ENCODE results near the gene SRSF3. TPM values are rescaled to one million over a fixed set of nuclear protein-coding genes. Genes with fewer than 3 reads are reported as not detected.
"Not testable (repeated sequence)": the region's sequence is repeated elsewhere in the genome, so short reads cannot be mapped to it uniquely, and the experiment has no call there.

SRSF3 gene
- total RNA-seq, 2 donors from 2014 or later: 252 to 372 TPM

GRCh38 chr6:36597775-36598174 is 3.6 kb downstream of the SRSF3 start:
- no peak for DNase-seq
- H3K9ac ChIP-seq (ENCODE audit: low read depth in 2 of 2, low read length in 2 of 2): peak overlapping the region in 1 of 2 donors; percentile 34
- H3K4me3 ChIP-seq: peak overlapping the region; percentile 49
- H3K36me3 ChIP-seq: peaks cover 17% of the 10 kb centered on the region
- intact Hi-C loops (cut with DNase I): no loop called here
- H3K4me1 ChIP-seq: peaks cover 8% of the 10 kb centered on the region
- TF ChIP-seq CTCF (IDR thresholded peaks at IDR 0.05): no peak
- no peaks in the 10 kb centered on the region for H3K9me3 ChIP-seq
- H3K27ac ChIP-seq: no peak overlapping the region
- no peaks in the 10 kb centered on the region for H3K27me3 ChIP-seq

GRCh38 chr6:36598326-36598725 is 4.2 kb downstream of the SRSF3 start:
- DNase-seq: no peak
- peak overlapping the region in 1 of 2 donors; percentile 40 for H3K9ac ChIP-seq (ENCODE audit: low read depth in 2 of 2, low read length in 2 of 2)
- H3K4me1 ChIP-seq: peaks cover 8% of the 10 kb centered on the region
- no peak overlapping the region for H3K27ac ChIP-seq
- TF ChIP-seq CTCF (IDR thresholded peaks at IDR 0.05): no peak
- peaks cover 17% of the 10 kb centered on the region for H3K36me3 ChIP-seq
- H3K9me3 ChIP-seq: no peaks in the 10 kb centered on the region
- H3K27me3 ChIP-seq: no peaks in the 10 kb centered on the region
- H3K4me3 ChIP-seq: peak overlapping the region; percentile 49
- intact Hi-C loops (cut with DNase I): no loop called here

GRCh38 chr6:36598739-36599318 is 4.7 kb downstream of the SRSF3 start:
- Histone ChIP-seq H3K4me1 (peaks cover 8% of the 10 kb centered on the region), H3K9me3 (no peaks in the 10 kb centered on the region), H3K4me3 (peak overlapping the region; percentile 49), H3K9ac (ENCODE audit: low read depth in 2 of 2, low read length in 2 of 2) (peak overlapping the region in 1 of 2 donors; percentile 40), H3K27ac (no peak overlapping the region), H3K27me3 (no peaks in the 10 kb centered on the region), H3K36me3 (peaks cover 17% of the 10 kb centered on the region)
- no peak for DNase-seq
- intact Hi-C loops (cut with DNase I): no loop called here
- no peak for TF ChIP-seq CTCF (IDR thresholded peaks at IDR 0.05)

- DNase-seq: no peak
- Histone ChIP-seq H3K9ac (ENCODE audit: low read depth in 2 of 2, low read length in 2 of 2) (peak overlapping the region in 1 of 2 donors; percentile 28), H3K27ac (no peak overlapping the region), H3K27me3 (no peaks in the 10 kb centered on the region), H3K4me1 (peaks cover 8% of the 10 kb centered on the region), H3K4me3 (no peak overlapping the region), H3K36me3 (peaks cover 17% of the 10 kb centered on the region), H3K9me3 (no peaks in the 10 kb centered on the region)
- no peak for TF ChIP-seq CTCF (IDR thresholded peaks at IDR 0.05)
- intact Hi-C loops (cut with DNase I): no loop called here
These were observed 5.6 kb downstream of the SRSF3 start for GRCh38 chr6:36599791-36600209.

- DNase-seq: no peak
- TF ChIP-seq CTCF (IDR thresholded peaks at IDR 0.05): no peak
- Histone ChIP-seq H3K27ac (no peak overlapping the region), H3K9ac (ENCODE audit: low read depth in 2 of 2, low read length in 2 of 2) (peak overlapping the region in 1 of 2 donors; percentile 26), H3K36me3 (peaks cover 17% of the 10 kb centered on the region), H3K27me3 (no peaks in the 10 kb centered on the region), H3K9me3 (no peaks in the 10 kb centered on the region), H3K4me1 (peaks cover 8% of the 10 kb centered on the region), H3K4me3 (no peak overlapping the region)
- intact Hi-C loops (cut with DNase I): no loop called here
These were observed 6.5 kb downstream of the SRSF3 start for GRCh38 chr6:36600564-36601146.

GRCh38 chr6:36601818-36602217 is 7.7 kb downstream of the SRSF3 start:
- H3K9ac ChIP-seq (ENCODE audit: low read depth in 2 of 2, low read length in 2 of 2); H3K9me3 ChIP-seq; intact Hi-C loops (cut with DNase I); H3K27me3 ChIP-seq; H3K4me1 ChIP-seq; H3K27ac ChIP-seq; DNase-seq; H3K4me3 ChIP-seq: not testable (repeated sequence)
- peaks cover 17% of the 10 kb centered on the region for H3K36me3 ChIP-seq

Measured in colonic mucosa (tissue), 4 donors.